HepG2 (cell line): ENCODE results near the gene TP53TG5. TPM values are rescaled to one million over a fixed set of nuclear protein-coding genes. Genes with fewer than 3 reads are reported as not detected.

ENCODE experiments used
- ATF7 ChIP-seq, 2 experiments: fragments of 450-650 bp in 1 of 2; sonication (generic) in 1 of 2; formaldehyde crosslinking in 1 of 2; IDR thresholded peaks; 2 replicates each; pipeline versions ENCODE4 v1.4.0 to v1.6.1; 2016 to 2020; ENCODE audit warnings: antibody characterized with exemption in 1 of 2, mild to moderate bottlenecking in 1 of 2, missing genetic modification reagents in 1 of 2
- CCAR2 ChIP-seq: fragments of 200-400 bp; formaldehyde crosslinking; optimal IDR thresholded peaks from 2 replicates; pipeline ENCODE3; 2018; ENCODE audit warnings: low read depth, mild to moderate bottlenecking, low read length, moderate library complexity
- CREB3 ChIP-seq: sonication (generic); formaldehyde crosslinking; IDR thresholded peaks from 2 replicates; pipeline ENCODE4 v1.5.0; 2020; ENCODE audit warnings: missing genetic modification reagents
- CREBL2 ChIP-seq: sonication (generic); formaldehyde crosslinking; IDR thresholded peaks from 2 replicates; pipeline ENCODE4 v1.8.1; 2023; ENCODE audit warnings: missing genetic modification reagents, mild to moderate bottlenecking, borderline replicate concordance
- EHMT2 ChIP-seq: fragments of 200-600 bp; sonication (generic); IDR thresholded peaks from 2 replicates; pipeline ENCODE4 v1.7.0; 2017; ENCODE audit warnings: antibody characterized with exemption, low read depth, low read length, borderline replicate concordance
- ELF1 ChIP-seq: sonication (generic); formaldehyde crosslinking; IDR thresholded peaks from 2 replicates; pipeline ENCODE4 v1.4.0; 2020; ENCODE audit warnings: missing genetic modification reagents
- FLYWCH1 ChIP-seq: sonication (generic); formaldehyde crosslinking; IDR thresholded peaks from 2 replicates; pipeline ENCODE4 v1.8.1; 2023; ENCODE audit warnings: mild to moderate bottlenecking, missing genetic modification reagents
- FUBP1 ChIP-seq: sonication (generic); formaldehyde crosslinking; IDR thresholded peaks from 2 replicates; pipeline ENCODE4 v1.5.1; 2020; ENCODE audit warnings: missing genetic modification reagents, mild to moderate bottlenecking, borderline replicate concordance
- HMG20B ChIP-seq: conservative IDR thresholded peaks from 2 replicates; pipeline ENCODE4 v1.6.1; 2016; ENCODE audit warnings: missing genetic modification reagents, missing compliant biosample characterization
- HNRNPUL1 ChIP-seq: fragments of 200-400 bp; formaldehyde crosslinking; IDR thresholded peaks from 2 replicates; pipeline ENCODE4 v1.6.1; 2017; ENCODE audit warnings: low read depth, mild to moderate bottlenecking, low read length, moderate library complexity
- JDP2 ChIP-seq: sonication (generic); formaldehyde crosslinking; IDR thresholded peaks from 2 replicates; pipeline ENCODE4 v1.8.1; 2022; ENCODE audit warnings: missing genetic modification reagents, borderline replicate concordance
- KLF9 ChIP-seq: IDR thresholded peaks from 2 replicates; pipeline ENCODE4 v1.6.1; 2016; ENCODE audit warnings: low read depth
- MAFK ChIP-seq, 2 experiments: IDR thresholded peaks in 1 of 2; conservative IDR thresholded peaks in 1 of 2; 2 replicates each; pipeline ENCODE4 v1.6.1; 2011; ENCODE audit warnings: improper control_type of control experiment in 2 of 2, low read length in 2 of 2
- MEF2D ChIP-seq: sonication (generic); formaldehyde crosslinking; IDR thresholded peaks from 2 replicates; pipeline ENCODE4 v1.5.1; 2020; ENCODE audit warnings: mild to moderate bottlenecking, missing genetic modification reagents
- NFYB ChIP-seq: sonication (generic); formaldehyde crosslinking; IDR thresholded peaks from 2 replicates; pipeline ENCODE4 v1.4.0; 2020; ENCODE audit warnings: missing genetic modification reagents
- NKX3-1 ChIP-seq: sonication (generic); formaldehyde crosslinking; IDR thresholded peaks from 2 replicates; pipeline ENCODE4 v1.5.0; 2020; ENCODE audit warnings: missing genetic modification reagents
- PHF20 ChIP-seq: sonication (generic); formaldehyde crosslinking; IDR thresholded peaks from 2 replicates; pipeline ENCODE4 v1.5.0; 2020; ENCODE audit warnings: mild to moderate bottlenecking, missing genetic modification reagents
- RARA ChIP-seq: IDR thresholded peaks from 2 replicates; pipeline ENCODE4 v1.6.1; 2016; ENCODE audit warnings: missing genetic modification reagents, missing compliant biosample characterization
- RBM22 ChIP-seq: fragments of 200-400 bp; formaldehyde crosslinking; optimal IDR thresholded peaks from 2 replicates; pipeline ENCODE3; 2017; ENCODE audit warnings: mild to moderate bottlenecking, low read length, moderate library complexity
- SRF ChIP-seq: IDR thresholded peaks from 2 replicates; pipeline ENCODE4 v1.6.1; 2011; ENCODE audit warnings: mild to moderate bottlenecking, low read depth, low read length, moderate library complexity
- TAF1 ChIP-seq: sonication (generic); formaldehyde crosslinking; IDR thresholded peaks from 2 replicates; pipeline ENCODE4 v1.4.0; 2020; ENCODE audit warnings: missing genetic modification reagents
- ZBTB7A ChIP-seq: sonication (generic); formaldehyde crosslinking; IDR thresholded peaks from 2 replicates; pipeline ENCODE4 v1.8.0; 2022; ENCODE audit warnings: mild to moderate bottlenecking, missing genetic modification reagents
- ZNF101 ChIP-seq: sonication (generic); formaldehyde crosslinking; IDR thresholded peaks from 2 replicates; pipeline ENCODE4 v1.4.0; 2020; ENCODE audit warnings: mild to moderate bottlenecking, low read depth, missing genetic modification reagents, borderline replicate concordance
- ZNF30 ChIP-seq: sonication (generic); formaldehyde crosslinking; IDR thresholded peaks from 2 replicates; pipeline ENCODE4 v1.5.0; 2020; ENCODE audit warnings: mild to moderate bottlenecking, missing genetic modification reagents
- ZNF333 ChIP-seq: sonication (generic); formaldehyde crosslinking; IDR thresholded peaks from 2 replicates; pipeline ENCODE4 v1.4.0; 2020; ENCODE audit warnings: mild to moderate bottlenecking, missing genetic modification reagents, borderline replicate concordance
- ZNF674 ChIP-seq: sonication (generic); formaldehyde crosslinking; IDR thresholded peaks from 2 replicates; pipeline ENCODE4 v1.5.0; 2020; ENCODE audit warnings: low read depth, mild to moderate bottlenecking, missing genetic modification reagents
- ZNF709 ChIP-seq: sonication (generic); formaldehyde crosslinking; IDR thresholded peaks from 2 replicates; pipeline ENCODE4 v1.5.0; 2020; ENCODE audit warnings: mild to moderate bottlenecking, missing genetic modification reagents
- ZNF83 ChIP-seq: sonication (generic); formaldehyde crosslinking; IDR thresholded peaks from 2 replicates; pipeline ENCODE4 v1.4.0; 2020; ENCODE audit warnings: missing genetic modification reagents, mild to moderate bottlenecking, borderline replicate concordance
- ZSCAN21 ChIP-seq: sonication (generic); formaldehyde crosslinking; IDR thresholded peaks from 2 replicates; pipeline ENCODE4 v1.8.0; 2022; ENCODE audit warnings: mild to moderate bottlenecking, missing genetic modification reagents, moderate library complexity, borderline replicate concordance
- polyA plus RNA-seq, 8 experiments: library from polyadenylated mRNA; depleted of rRNA in 3 of 8; stranded (reverse) in 7 of 8; unstranded in 1 of 8; fragments of >200 nt; fragmentation: Illumina TruSeq in 4 of 8; extraction: Trizol in 4 of 8; gene quantifications; 2 replicates each; pipeline versions ENCODE4 v1.2.1 to v1.2.3, GENCODE V29; 2011 to 2016; ENCODE audit warnings: low read depth in 4 of 8, missing spikeins in 1 of 8, mixed read lengths in 1 of 8; ENCODE audit not compliant: insufficient read depth in 1 of 8
- total RNA-seq, 5 experiments: library from RNA; depleted of rRNA; stranded (reverse); fragments of >200 nt; fragmentation: Illumina TruSeq; extraction: Trizol; gene quantifications; 2 replicates each; pipeline ENCODE4 v1.2.3, GENCODE V29; 2016; ENCODE audit warnings: low read depth in 1 of 5

TP53TG5 gene
- total and polyA plus RNA-seq, 2 of the 13 experiments (the other 11 are each of a cell fraction or from before 2014, with no cell fraction given), result 0.11 TPM; not detected in 1

- no peak for TF ChIP-seq ZNF674 (CRISPR knock-in tag)
- TF ChIP-seq EHMT2, result no peak
- no peak; the same call in 1 of the 2 replicates for TF ChIP-seq ZNF101 (CRISPR knock-in tag)
- no peak for TF ChIP-seq ATF7 (IDR thresholded peaks at IDR 0.05)
- no peak for TF ChIP-seq ATF7 (CRISPR knock-in tag; IDR thresholded peaks at IDR 0.05)
- TF ChIP-seq SRF, result no peak
- no peak for TF ChIP-seq MAFK (conservative IDR thresholded peaks at IDR 0.05 in 1 of 2, IDR thresholded peaks at IDR 0.05 in 1 of 2; ENCODE audit: low read length in 2 of 2)
- 0 out of 2 replicates have a peak, but pooled peaks have one; percentile 72 for TF ChIP-seq ZNF709
- TF ChIP-seq CREB3 (CRISPR knock-in tag), result no peak
- TF ChIP-seq TAF1 (CRISPR knock-in tag), result peak; percentile 81
- TF ChIP-seq NKX3-1, result 0 out of 2 replicates have a peak, but pooled peaks have one; percentile 40
- TF ChIP-seq NFYB, result no peak
- no peak for TF ChIP-seq HMG20B (CRISPR knock-in tag)
- TF ChIP-seq JDP2 (CRISPR knock-in tag), result peak; percentile 37; the same call in 1 of the 2 replicates
- no peak for TF ChIP-seq RBM22
- TF ChIP-seq ZBTB7A (CRISPR knock-in tag), result 0 out of 2 replicates have a peak, but pooled peaks have one; percentile 16
- TF ChIP-seq HNRNPUL1, result no peak
- TF ChIP-seq CREBL2 (CRISPR knock-in tag), result no peak; the same call in 1 of the 2 replicates
- no peak for TF ChIP-seq ZNF333 (CRISPR knock-in tag)
- TF ChIP-seq CCAR2, result no peak
- TF ChIP-seq FLYWCH1 (CRISPR knock-in tag), result no peak
- peak; percentile 34 for TF ChIP-seq ZSCAN21 (CRISPR knock-in tag)
- peak; percentile 53; the same call in 1 of the 2 replicates for TF ChIP-seq PHF20 (CRISPR knock-in tag)
- peak; percentile 56; the same call in 1 of the 2 replicates for TF ChIP-seq ELF1 (CRISPR knock-in tag)
- no peak for TF ChIP-seq FUBP1 (CRISPR knock-in tag)
- no peak for TF ChIP-seq ZNF30 (CRISPR knock-in tag)
- TF ChIP-seq KLF9 (CRISPR knock-in tag), result 0 out of 2 replicates have a peak, but pooled peaks have one; percentile 34
- no peak for TF ChIP-seq MEF2D
- no peak for TF ChIP-seq RARA (CRISPR knock-in tag)
- 0 out of 2 replicates have a peak, but pooled peaks have one; percentile 37 for TF ChIP-seq ZNF83
Observed at GRCh38 chr20:45406260-45407066, 28.3 kb upstream of the TP53TG5 start (continued).
